Fibroblast of lung (primary cell): ENCODE results near the gene VWA2.

Source experiments
- EZH2 ChIP-seq: IDR thresholded peaks from 2 replicates; pipeline ENCODE4 v1.5.1; 2012; ENCODE audit warnings: low read length, control low read depth, mild to moderate bottlenecking; ENCODE audit errors: missing control alignments
- TF ChIP-seq, protein P1 (sequence below), 2 donors: IDR thresholded peaks in 1 of 2; conservative IDR thresholded peaks in 1 of 2; 1 replicate in 1 of 2; 2 replicates in 1 of 2; pipeline ENCODE4 v1.5.1; 2011 to 2012; ENCODE audit warnings: low read length in 2 of 2, control low read depth in 1 of 2, inconsistent platforms in 1 of 2, low read depth in 1 of 2, mild to moderate bottlenecking in 1 of 2

DNA sequence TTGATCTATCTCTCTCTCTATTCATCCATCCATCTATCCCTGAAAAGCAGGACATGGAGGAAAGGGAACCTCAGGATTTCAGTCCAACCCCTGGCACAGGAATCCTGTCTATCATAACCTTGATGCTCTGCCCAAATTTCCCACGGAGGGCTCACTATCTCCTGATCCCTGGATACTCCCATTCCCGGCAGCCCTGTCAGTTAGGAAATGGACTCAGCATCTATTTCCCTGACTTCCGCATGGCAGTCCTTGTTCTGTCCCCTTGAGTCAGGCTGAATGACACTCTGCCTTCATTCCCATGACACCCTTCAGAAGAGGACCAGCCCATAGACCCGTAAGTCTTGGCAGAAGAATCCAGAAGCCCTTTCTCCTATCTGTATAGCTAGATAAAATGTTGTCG lies 77.7 kb downstream of the VWA2 start:
- TF ChIP-seq, protein P1, sequence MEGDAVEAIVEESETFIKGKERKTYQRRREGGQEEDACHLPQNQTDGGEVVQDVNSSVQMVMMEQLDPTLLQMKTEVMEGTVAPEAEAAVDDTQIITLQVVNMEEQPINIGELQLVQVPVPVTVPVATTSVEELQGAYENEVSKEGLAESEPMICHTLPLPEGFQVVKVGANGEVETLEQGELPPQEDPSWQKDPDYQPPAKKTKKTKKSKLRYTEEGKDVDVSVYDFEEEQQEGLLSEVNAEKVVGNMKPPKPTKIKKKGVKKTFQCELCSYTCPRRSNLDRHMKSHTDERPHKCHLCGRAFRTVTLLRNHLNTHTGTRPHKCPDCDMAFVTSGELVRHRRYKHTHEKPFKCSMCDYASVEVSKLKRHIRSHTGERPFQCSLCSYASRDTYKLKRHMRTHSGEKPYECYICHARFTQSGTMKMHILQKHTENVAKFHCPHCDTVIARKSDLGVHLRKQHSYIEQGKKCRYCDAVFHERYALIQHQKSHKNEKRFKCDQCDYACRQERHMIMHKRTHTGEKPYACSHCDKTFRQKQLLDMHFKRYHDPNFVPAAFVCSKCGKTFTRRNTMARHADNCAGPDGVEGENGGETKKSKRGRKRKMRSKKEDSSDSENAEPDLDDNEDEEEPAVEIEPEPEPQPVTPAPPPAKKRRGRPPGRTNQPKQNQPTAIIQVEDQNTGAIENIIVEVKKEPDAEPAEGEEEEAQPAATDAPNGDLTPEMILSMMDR (conservative IDR thresholded peaks at IDR 0.05 in 1 of 2, IDR thresholded peaks at IDR 0.05 in 1 of 2; ENCODE audit: low read depth in 1 of 2, low read length in 2 of 2): no peak
- no peak for TF ChIP-seq EZH2
